GM06990 (cell line): ENCODE results near the gene TMPRSS4.

Experiments used
- DNase-seq: peaks from one replicate; pipeline ENCODE4 v3.0.0-alpha.2; 2011; ENCODE audit not compliant: insufficient read length; ENCODE audit errors: extremely low read depth
- H3K27me3 ChIP-seq: replicated peaks from 2 replicates; pipeline ENCODE4 v1.6.0; 2011; ENCODE audit warnings: low read length; ENCODE audit not compliant: control insufficient read depth, insufficient read depth
- H3K36me3 ChIP-seq: 2 replicates; pipeline ENCODE4 v1.5.1; 2011; ENCODE audit warnings: low read length; ENCODE audit not compliant: control insufficient read depth, insufficient read depth
- H3K4me3 ChIP-seq: replicated peaks from 2 replicates; pipeline ENCODE4 v1.5.1; 2011; ENCODE audit warnings: low read depth, mild to moderate bottlenecking, control low read depth, low read length
- TF ChIP-seq, protein P1 (sequence below): IDR thresholded peaks from 2 replicates; pipeline ENCODE4 v1.5.1; 2011; ENCODE audit warnings: low read length, control low read depth, mild to moderate bottlenecking, inconsistent platforms; ENCODE audit not compliant: insufficient read depth, poor library complexity, severe bottlenecking

The TMPRSS4 gene

DNA sequence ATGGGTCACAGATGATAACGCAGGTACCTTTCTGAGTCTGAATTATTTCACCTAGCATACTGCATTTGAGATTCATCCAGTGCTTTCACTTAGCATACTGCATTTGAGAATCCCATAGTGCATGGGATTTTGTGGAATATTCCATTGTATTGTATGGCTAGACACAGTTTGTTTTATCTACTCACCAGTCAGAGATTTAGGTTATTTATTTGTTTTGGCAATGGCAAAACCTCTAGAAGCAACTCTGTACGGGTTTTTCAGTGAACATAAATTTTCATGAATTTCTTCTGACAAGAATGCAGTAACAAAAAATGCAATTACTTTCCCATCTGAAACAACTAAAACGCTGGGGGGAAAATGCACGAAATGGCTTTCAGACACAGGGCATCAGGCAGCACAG lies 51.4 kb downstream of the TMPRSS4 start:
- Histone ChIP-seq H3K36me3 (no peaks in the 10 kb centered on the region), H3K4me3 (no peak overlapping the region), H3K27me3 (peaks cover 8% of the 10 kb centered on the region)
- no peak for DNase-seq
- TF ChIP-seq, protein P1, sequence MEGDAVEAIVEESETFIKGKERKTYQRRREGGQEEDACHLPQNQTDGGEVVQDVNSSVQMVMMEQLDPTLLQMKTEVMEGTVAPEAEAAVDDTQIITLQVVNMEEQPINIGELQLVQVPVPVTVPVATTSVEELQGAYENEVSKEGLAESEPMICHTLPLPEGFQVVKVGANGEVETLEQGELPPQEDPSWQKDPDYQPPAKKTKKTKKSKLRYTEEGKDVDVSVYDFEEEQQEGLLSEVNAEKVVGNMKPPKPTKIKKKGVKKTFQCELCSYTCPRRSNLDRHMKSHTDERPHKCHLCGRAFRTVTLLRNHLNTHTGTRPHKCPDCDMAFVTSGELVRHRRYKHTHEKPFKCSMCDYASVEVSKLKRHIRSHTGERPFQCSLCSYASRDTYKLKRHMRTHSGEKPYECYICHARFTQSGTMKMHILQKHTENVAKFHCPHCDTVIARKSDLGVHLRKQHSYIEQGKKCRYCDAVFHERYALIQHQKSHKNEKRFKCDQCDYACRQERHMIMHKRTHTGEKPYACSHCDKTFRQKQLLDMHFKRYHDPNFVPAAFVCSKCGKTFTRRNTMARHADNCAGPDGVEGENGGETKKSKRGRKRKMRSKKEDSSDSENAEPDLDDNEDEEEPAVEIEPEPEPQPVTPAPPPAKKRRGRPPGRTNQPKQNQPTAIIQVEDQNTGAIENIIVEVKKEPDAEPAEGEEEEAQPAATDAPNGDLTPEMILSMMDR = no peak

DNA sequence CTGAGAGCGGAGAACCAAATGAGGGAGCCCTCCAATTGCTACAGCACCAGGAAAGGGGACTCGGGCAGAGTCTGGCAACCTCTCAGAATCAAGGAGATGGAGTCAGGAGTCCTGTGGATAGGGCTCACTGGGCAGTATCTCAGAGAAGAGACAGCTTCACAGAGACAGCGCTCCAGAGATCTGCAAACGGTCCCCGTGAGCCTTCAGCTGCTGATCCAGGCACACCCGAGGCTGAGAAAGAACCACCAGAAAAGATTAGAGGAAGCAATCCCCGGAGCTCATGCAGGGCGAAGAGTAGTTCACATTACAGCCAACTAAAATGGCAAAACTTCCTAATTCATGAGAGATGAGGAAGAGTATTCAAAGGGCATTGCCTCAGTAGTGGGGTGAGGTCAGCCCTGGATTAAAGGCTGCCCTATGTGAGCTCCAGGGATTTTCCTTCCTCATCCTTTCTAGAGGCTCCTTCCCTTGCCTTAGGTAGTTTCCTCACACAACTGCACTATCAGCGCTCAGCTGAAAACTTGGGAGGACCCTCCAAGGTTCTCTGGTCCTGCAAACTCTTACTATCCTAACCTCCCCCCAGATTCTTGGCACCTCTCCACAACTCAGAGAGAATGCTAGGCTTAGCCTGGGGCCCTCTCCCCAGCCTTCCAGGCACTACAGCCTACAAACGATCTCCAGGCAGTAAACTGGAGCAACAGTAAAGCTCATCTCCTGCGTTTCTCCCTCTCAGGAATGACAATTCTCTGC lies 52.0 kb downstream of the TMPRSS4 start:
- H3K27me3 ChIP-seq = peaks cover 8% of the 10 kb centered on the region
- TF ChIP-seq, protein P1 = no peak
- no peak for DNase-seq
- H3K36me3 ChIP-seq = no peaks in the 10 kb centered on the region
- no peak overlapping the region for H3K4me3 ChIP-seq

DNA sequence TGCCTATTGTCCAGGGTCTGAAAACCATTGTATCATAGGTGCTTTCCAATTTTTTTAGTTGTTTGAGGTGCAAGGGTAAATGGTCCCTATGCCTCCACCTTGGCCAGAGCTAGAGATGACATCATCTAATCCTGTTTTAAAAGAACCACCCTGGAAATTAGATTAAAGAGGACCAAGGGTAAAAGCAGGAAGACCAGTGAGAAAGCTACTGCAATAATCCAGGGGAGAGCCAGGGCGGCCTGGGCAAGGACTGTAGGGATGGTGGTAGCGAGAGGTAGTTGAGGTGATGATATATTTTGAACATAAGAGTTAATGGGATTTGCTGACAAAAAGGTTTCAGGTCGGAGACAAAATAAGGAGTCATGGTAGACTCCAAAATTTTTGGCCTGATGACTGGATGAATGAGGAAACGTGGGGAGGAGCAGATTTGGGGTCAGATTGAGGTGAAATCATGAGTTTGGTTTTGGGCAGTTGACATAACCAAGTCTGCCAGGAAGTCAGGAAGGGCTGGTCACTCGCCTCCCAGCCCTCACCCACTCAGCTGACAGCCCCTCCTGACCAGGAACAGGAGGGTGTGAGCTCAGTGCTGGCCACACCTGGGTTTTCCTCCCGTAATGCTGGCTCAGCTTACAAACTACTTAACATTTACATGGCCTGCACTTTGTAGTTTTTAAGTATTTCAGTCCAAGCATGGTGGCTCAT lies 52.7 kb downstream of the TMPRSS4 start:
- H3K27me3 ChIP-seq = peaks cover 8% of the 10 kb centered on the region
- H3K4me3 ChIP-seq = no peak overlapping the region
- no peak for DNase-seq
- TF ChIP-seq, protein P1 = no peak
- no peaks in the 10 kb centered on the region for H3K36me3 ChIP-seq

DNA sequence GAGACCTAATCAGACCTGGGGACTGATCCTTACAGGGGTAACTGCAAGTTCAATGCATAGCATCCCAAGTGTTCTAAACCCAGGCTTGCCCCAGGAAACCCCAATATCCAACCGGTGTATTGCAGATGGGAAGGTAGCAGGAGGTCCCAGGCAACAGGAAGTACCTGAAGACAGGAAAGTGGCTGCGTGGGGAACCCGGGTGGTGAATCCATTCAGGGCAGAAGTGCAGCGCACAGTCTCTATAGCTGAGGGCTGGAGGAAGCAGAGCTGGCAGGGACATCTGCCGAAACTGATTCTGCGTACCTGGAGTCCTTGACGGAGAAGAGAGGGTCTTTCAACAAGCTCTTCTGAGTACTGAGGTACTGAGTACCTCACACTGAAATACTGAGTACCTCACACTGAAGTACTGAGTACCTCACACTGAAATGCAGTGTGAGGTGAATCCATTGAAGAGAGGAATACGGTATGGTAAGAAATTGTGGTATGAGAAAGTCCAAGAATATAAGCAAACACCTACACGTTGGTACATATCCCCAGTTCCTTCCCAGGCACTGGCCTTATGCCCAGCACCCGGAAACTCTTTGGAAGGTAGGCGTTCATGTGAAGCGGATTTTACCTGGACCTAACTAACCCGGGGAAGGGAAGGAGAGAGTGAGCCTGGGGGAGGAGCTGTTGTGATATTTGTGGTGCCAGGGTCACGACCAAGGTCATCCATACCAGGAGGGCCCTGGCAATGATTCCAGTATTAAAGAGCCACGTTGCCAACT lies 55.7 kb downstream of the TMPRSS4 start:
- H3K4me3 ChIP-seq = no peak overlapping the region
- H3K27me3 ChIP-seq = peaks cover 6% of the 10 kb centered on the region
- DNase-seq = no peak
- TF ChIP-seq, protein P1 = no peak
- no peaks in the 10 kb centered on the region for H3K36me3 ChIP-seq

DNA sequence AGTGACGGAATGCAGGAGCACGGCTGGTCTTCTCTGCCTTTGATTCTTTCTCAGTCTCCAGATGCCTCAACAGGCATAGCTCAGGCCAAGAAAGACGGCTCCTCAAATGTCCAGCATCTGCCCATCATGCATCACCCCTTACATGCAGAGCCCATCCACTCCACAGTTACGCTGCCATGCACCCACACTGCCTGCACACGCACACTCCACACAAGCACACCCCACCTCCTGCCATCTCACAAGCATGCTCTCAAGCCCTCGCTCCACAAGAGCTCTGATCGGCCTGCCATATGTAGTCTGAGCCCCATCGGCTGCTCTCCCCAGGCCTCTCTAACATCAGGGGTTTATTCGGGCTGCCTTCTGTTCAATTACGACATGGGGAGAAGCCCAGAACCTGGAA lies 56.9 kb downstream of the TMPRSS4 start:
- H3K4me3 ChIP-seq = no peak overlapping the region
- TF ChIP-seq, protein P1 = no peak
- DNase-seq = no peak
- H3K36me3 ChIP-seq = no peaks in the 10 kb centered on the region
- peaks cover 5% of the 10 kb centered on the region for H3K27me3 ChIP-seq
